ENCODE data around the gene LBP. TPM values are rescaled to one million over a fixed set of nuclear protein-coding genes. Genes with fewer than 3 reads are reported as not detected.

The LBP gene
- polyA plus RNA-seq, 1 donor from 2014 or later: not detected

GRCh38 chr20:38330638-38331037 is 15.6 kb upstream of the LBP start:
- no peak for TF ChIP-seq EP300 (conservative IDR thresholded peaks at IDR 0.05; ENCODE audit: poor library complexity, severe bottlenecking)
- no peak for TF ChIP-seq POLR2AphosphoS5 (IDR thresholded peaks at IDR 0.05)
- no peak for TF ChIP-seq SMC3 (conservative IDR thresholded peaks at IDR 0.05; ENCODE audit: poor library complexity)
- TF ChIP-seq TAF1 (IDR thresholded peaks at IDR 0.05; ENCODE audit: low read depth): no peak
- TF ChIP-seq MXI1 (conservative IDR thresholded peaks at IDR 0.05; ENCODE audit: poor library complexity, severe bottlenecking): no peak
- no peak for TF ChIP-seq REST (IDR thresholded peaks at IDR 0.05; ENCODE audit: borderline replicate concordance)
- no peak for TF ChIP-seq EZH2 (IDR thresholded peaks at IDR 0.05; ENCODE audit: borderline replicate concordance, insufficient read depth, low read length, poor library complexity, severe bottlenecking)
- TF ChIP-seq RAD21 (conservative IDR thresholded peaks at IDR 0.05): no peak
- no peak for TF ChIP-seq CTCF (IDR thresholded peaks at IDR 0.05; ENCODE audit: poor library complexity, severe bottlenecking)
- Histone ChIP-seq H3K9ac (ENCODE audit: low read length) (no peak overlapping the region), H3K27ac (ENCODE audit: low read length) (no peak overlapping the region), H3F3A (ENCODE audit: insufficient read depth, low read length, poor library complexity, severe bottlenecking) (no peaks in the 10 kb centered on the region), H2AFZ (ENCODE audit: low read depth, low read length) (no peak overlapping the region), H3K36me3 (ENCODE audit: insufficient read depth, low read length) (no peaks in the 10 kb centered on the region), H4K20me1 (ENCODE audit: insufficient read depth) (no peaks in the 10 kb centered on the region), H3K27me3 (ENCODE audit: insufficient read depth, low read depth, low read length) (no peaks in the 10 kb centered on the region), H3K9me2 (ENCODE audit: insufficient read depth, low read length) (no peaks in the 10 kb centered on the region), H3K9me3 (ENCODE audit: low read length) (no peaks in the 10 kb centered on the region), H3K79me2 (replicated peaks; ENCODE audit: insufficient read depth, low read length) (no peaks in the 10 kb centered on the region), H3K4me3 (ENCODE audit: low read length) (no peak overlapping the region), H3K4me2 (ENCODE audit: low read length) (no peak overlapping the region)

GRCh38 chr20:38331245-38331644 is 15.0 kb upstream of the LBP start:
- H3K27ac ChIP-seq (ENCODE audit: low read length): no peak overlapping the region
- no peak overlapping the region for H2AFZ ChIP-seq (ENCODE audit: low read depth, low read length)
- H3K9ac ChIP-seq (ENCODE audit: low read length): no peak overlapping the region
- no peaks in the 10 kb centered on the region for H3K36me3 ChIP-seq (ENCODE audit: insufficient read depth, low read length)
- H3K27me3 ChIP-seq (ENCODE audit: insufficient read depth, low read depth, low read length): no peaks in the 10 kb centered on the region
- no peaks in the 10 kb centered on the region for H3F3A ChIP-seq (ENCODE audit: insufficient read depth, low read length, poor library complexity, severe bottlenecking)
- H3K4me3 ChIP-seq (ENCODE audit: low read length): no peak overlapping the region
- H3K9me3 ChIP-seq (ENCODE audit: low read length): no peaks in the 10 kb centered on the region
- TF ChIP-seq REST (IDR thresholded peaks at IDR 0.05; ENCODE audit: borderline replicate concordance): no peak
- no peak for TF ChIP-seq TAF1 (IDR thresholded peaks at IDR 0.05; ENCODE audit: low read depth)
- TF ChIP-seq EP300 (conservative IDR thresholded peaks at IDR 0.05; ENCODE audit: poor library complexity, severe bottlenecking): no peak
- TF ChIP-seq SMC3 (conservative IDR thresholded peaks at IDR 0.05; ENCODE audit: poor library complexity): no peak
- TF ChIP-seq MXI1 (conservative IDR thresholded peaks at IDR 0.05; ENCODE audit: poor library complexity, severe bottlenecking): no peak
- TF ChIP-seq RAD21 (conservative IDR thresholded peaks at IDR 0.05): no peak
- TF ChIP-seq POLR2AphosphoS5 (IDR thresholded peaks at IDR 0.05): no peak
- H3K9me2 ChIP-seq (ENCODE audit: insufficient read depth, low read length): no peaks in the 10 kb centered on the region
- no peak overlapping the region for H3K4me2 ChIP-seq (ENCODE audit: low read length)
- no peaks in the 10 kb centered on the region for H3K79me2 ChIP-seq (replicated peaks; ENCODE audit: insufficient read depth, low read length)
- H4K20me1 ChIP-seq (ENCODE audit: insufficient read depth): no peaks in the 10 kb centered on the region

All from neural cell (in vitro differentiated cells).